ENCODE data around the gene FUT9. TPM values are rescaled to one million over a fixed set of nuclear protein-coding genes. Genes with fewer than 3 reads are reported as not detected.

Gene FUT9
- total RNA-seq, 4 donors from 2014 or later = not detected

- WGBS, 2 donors = 90 to 95% methylated on average over 3 of the region's 3 CpGs
- intact Hi-C loops (cut with DNase I) = no loop called here
Observed at GRCh38 chr6:96152114-96152708, 136.4 kb downstream of the FUT9 start.

DNA sequence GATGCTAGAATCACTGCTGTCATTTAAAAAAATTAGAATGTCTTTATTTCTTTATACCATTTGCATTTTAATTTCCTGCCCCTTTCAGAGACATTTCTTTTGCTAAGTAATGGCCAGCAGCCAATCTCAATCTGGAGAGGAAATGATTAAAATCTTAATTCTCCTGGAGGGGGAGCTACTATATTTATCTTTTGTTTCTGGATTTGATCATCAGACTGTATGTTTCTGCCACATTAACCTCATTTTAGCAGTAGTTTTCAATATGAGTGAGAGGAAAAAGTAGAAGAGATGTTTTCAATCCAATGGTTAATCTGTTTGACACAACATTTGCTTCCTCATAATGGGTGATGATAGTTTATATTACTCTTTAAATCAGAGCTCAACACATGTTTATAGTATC lies 138.0 kb downstream of the FUT9 start:
- TF ChIP-seq CTCF (IDR thresholded peaks at IDR 0.05) = no peak
- no peak for TF ChIP-seq POLR2A (IDR thresholded peaks at IDR 0.05)
- intact Hi-C loops (cut with DNase I) = no loop called here
- H3K27ac ChIP-seq = no peak overlapping the region
- H3K36me3 ChIP-seq = no peaks in the 10 kb centered on the region
- H3K27me3 ChIP-seq = no peaks in the 10 kb centered on the region
- H3K4me3 ChIP-seq (replicated peaks in 1 of 3) = no peak overlapping the region
- DNase-seq = no peak
- no peaks in the 10 kb centered on the region for H3K9me3 ChIP-seq
- H3K4me1 ChIP-seq = no peaks in the 10 kb centered on the region

More at GRCh38 chr6:96152114-96152708, 136.4 kb downstream of the FUT9 start:
- DNase-seq = no peak
- TF ChIP-seq CTCF (IDR thresholded peaks at IDR 0.05) (no peak), POLR2A (IDR thresholded peaks at IDR 0.05) (no peak)
- H3K27ac ChIP-seq = no peak overlapping the region
- H3K27me3 ChIP-seq = no peaks in the 10 kb centered on the region
- H3K4me3 ChIP-seq (replicated peaks in 1 of 3) = no peak overlapping the region
- H3K36me3 ChIP-seq = no peaks in the 10 kb centered on the region
- no peaks in the 10 kb centered on the region for H3K4me1 ChIP-seq
- H3K9me3 ChIP-seq = no peaks in the 10 kb centered on the region

- no peak overlapping the region for H3K4me3 ChIP-seq (replicated peaks in 1 of 3)
- H3K4me1 ChIP-seq = no peaks in the 10 kb centered on the region
- no peaks in the 10 kb centered on the region for H3K27me3 ChIP-seq
- intact Hi-C loops (cut with DNase I) = no loop called here
- no peaks in the 10 kb centered on the region for H3K36me3 ChIP-seq
- no peak for DNase-seq
- WGBS, 2 donors = 39 to 43% methylated on average over 4 of the region's 4 CpGs
- H3K27ac ChIP-seq = no peak overlapping the region
- TF ChIP-seq POLR2A (IDR thresholded peaks at IDR 0.05) (no peak), CTCF (IDR thresholded peaks at IDR 0.05) (no peak)
- H3K9me3 ChIP-seq = no peaks in the 10 kb centered on the region
Observed at GRCh38 chr6:96156425-96156824, 140.7 kb downstream of the FUT9 start.

DNA sequence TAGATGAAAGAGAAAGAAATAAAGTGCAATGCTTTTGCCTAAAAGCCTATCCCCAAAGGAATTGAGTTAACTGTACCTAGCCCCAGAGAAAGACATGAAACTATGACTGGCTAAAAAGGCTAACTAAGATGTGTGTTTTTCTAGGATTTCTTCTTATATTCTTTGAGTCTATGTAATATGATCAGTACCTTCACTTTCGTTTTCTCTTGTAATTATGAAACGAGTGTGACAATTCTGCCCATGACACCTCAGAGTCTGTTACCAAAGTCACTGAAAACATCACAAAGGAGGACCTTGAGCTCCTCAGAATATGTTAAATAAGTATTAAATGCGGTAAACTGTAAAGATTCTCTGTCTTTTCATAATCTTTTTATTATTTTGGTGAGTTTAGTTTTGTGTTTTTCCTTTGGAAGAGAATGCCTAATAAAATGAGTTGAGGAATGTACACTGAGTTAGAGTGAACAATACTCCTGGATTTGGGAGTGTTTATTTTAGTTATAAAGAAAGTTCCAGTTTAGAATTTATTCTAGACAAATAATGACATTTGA lies 141.3 kb downstream of the FUT9 start:
- Histone ChIP-seq H3K9me3 (no peaks in the 10 kb centered on the region), H3K27ac (no peak overlapping the region), H3K27me3 (no peaks in the 10 kb centered on the region), H3K4me3 (replicated peaks in 1 of 3) (no peak overlapping the region), H3K36me3 (no peaks in the 10 kb centered on the region), H3K4me1 (no peaks in the 10 kb centered on the region)
- WGBS, 2 donors = 56 to 66% methylated on average over 3 of the region's 3 CpGs
- DNase-seq = no peak
- intact Hi-C loops (cut with DNase I) = no loop called here
- no peak for TF ChIP-seq POLR2A (IDR thresholded peaks at IDR 0.05)

- no peak for DNase-seq
- Histone ChIP-seq H3K27me3 (no peaks in the 10 kb centered on the region), H3K4me1 (no peaks in the 10 kb centered on the region), H3K27ac (no peak overlapping the region), H3K9me3 (no peaks in the 10 kb centered on the region), H3K36me3 (no peaks in the 10 kb centered on the region), H3K4me3 (replicated peaks in 1 of 3) (no peak overlapping the region)
- WGBS, 2 donors = 33 to 38% methylated on average over 2 of the region's 2 CpGs
- no peak for TF ChIP-seq POLR2A (IDR thresholded peaks at IDR 0.05)
- TF ChIP-seq CTCF (IDR thresholded peaks at IDR 0.05) = no peak
- intact Hi-C loops (cut with DNase I) = no loop called here
Observed at GRCh38 chr6:96162711-96163120, 146.9 kb downstream of the FUT9 start.
